HL-60/S4 treated with retinoic acid at 250 ng/mL for 4 days and 3 days (cell line): ENCODE measurements around the gene BANP.
"Not testable (repeated sequence)": the region's sequence is repeated elsewhere in the genome, so short reads cannot be mapped to it uniquely, and the experiment has no call there.

ENCODE experiments used
- in situ Hi-C: fragments of 300-500 bp; cut with MboI; formaldehyde crosslinking; loops from 2 replicates; pipeline ENCODE4 v1.7.0; 2022; ENCODE audit warnings: low sequenced_read_pairs

Gene BANP

DNA sequence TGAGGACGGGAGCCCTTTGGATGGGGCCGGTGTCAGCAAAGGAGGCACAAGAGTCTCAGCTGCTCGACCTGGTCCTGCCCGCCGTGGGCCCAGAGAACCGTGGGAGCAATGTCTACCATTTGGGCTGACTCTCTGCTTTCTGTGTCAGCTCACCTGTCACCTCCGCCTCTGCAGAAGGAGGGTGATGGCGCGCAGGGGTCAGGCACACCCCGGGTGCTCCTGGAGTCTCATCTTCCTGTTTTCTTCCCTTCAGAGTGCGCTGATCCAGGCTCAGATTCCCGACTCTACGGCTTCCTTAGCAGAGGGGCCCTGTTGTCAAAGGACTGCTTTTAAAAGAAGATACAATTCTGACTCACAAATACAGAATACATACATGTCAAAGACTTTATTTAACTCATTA, 167.1 kb downstream of the BANP start:
- in situ Hi-C loops = no loop called here

DNA sequence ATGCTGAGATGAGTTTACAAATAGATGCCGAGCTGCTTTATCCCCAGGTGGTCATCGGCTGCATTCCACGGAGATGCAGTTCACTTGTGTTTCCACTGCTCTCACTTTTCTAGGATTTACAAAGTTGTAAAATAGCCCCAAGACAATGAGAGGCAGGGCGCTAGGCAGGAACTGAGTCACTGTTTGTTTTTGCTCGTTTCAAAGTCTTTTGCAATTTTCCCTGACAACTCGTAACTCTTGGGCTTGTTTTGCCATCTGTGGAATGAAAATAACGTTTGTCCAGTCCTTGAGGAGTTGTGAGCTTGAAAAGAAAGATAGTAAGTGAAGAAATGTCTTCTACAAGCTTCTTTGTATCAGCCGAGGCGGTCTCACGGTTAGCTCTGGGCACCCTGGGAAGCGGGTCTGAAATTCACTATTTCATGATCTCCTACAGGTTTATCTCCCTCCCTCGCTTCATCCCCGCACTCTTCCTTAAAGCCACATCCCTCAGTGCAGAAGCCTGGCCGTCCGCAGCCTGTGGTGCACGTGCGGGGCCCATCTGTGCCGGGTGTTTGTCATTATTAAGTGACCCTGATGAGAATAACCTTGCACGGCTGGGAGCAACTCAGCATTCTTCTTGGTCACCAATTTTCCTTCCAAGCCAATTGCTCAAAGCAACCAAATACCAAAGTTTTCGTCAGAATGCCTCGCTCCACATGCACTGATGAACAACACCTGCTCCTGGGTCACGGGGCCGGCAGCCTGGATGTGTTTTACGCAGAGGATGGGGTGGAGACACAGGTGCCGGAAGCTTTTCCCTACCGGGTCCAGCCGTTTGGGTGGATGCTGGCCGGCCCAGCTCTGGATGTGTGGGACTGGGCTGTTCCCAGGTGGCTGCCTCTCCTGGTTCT, 167.9 kb downstream of the BANP start:
- in situ Hi-C loops = not testable (repeated sequence)

DNA sequence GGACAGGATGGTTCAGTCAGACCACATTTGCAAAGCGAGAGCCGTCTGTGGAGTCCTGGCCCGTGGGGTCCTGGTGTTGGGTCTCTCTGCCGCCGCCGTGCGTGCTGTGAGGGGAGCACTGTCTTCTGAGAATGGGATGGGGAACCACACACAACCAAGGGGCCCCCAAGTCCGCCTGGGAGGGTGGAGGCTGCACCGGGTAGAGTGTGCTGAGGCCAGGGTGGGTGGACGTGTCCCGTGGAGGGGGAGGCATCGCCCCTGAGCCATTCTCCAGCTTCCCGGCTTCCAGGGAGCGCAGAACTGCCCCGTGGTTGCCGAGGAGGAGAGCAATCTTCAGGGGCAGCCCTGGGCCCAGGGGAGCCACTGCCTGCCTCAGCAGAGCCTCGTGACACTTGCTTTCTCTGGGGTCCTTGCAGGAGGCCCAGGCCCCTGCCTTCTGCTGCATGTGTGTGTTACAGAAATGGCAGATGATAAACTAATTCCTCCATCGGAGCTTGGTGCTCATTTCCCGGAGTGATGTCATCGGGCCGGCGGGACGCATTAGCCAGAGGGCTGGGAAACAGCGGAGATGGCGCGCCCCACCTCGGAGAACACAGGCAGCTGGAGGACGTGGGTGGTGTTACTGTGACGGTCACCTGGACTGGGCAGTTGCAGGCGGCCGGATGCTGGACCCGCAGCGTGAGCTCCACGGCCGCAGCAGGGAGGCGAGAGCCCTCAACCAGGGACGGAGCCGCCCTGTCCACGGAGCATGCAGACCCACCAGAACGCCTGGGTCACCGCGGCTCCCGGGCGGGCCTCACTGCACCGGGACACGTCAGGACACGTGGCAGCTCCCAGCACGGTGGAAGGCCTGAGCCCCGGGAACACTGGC, 168.9 kb downstream of the BANP start:
- in situ Hi-C loops = not testable (repeated sequence)

DNA sequence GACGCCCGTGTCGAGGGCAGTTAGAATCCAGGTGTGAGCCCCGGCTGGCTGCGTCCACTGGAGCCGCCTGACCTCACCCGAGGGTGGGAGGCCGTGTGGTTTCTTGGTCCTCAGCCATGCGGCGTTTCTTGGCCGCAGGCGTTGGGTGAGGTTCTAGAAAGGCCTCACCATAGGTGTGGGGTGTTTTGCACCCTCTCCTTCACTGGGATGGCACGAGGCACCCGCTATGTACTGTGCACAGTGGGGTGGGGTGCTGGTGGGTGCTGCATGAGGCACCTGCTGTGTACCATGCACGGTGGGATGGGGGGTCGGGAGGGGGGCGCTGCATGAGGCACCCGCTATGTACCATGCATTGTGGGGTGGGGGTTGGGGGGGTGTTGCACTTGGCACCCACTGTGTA, 169.6 kb downstream of the BANP start:
- in situ Hi-C loops = no loop called here

DNA sequence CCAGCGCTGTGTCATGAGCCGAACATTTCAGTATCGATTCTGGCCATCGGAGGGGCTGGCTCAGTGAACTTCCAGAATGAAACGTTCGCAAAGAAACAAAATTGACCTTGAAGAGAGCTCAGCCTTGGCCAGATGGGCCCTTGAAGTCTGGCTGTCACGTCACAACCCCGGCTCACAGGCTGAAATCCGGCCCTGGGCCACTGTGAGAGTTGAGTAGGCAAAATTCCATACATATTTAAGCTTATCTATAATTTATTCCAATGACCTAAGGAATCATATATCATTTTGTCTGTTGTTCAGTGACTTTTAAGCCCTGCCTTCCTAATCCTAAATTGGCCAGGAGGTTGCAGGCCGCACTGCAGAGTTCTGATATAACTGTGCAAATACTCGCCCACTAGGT, 170.2 kb downstream of the BANP start:
- in situ Hi-C loops = not testable (repeated sequence)

DNA sequence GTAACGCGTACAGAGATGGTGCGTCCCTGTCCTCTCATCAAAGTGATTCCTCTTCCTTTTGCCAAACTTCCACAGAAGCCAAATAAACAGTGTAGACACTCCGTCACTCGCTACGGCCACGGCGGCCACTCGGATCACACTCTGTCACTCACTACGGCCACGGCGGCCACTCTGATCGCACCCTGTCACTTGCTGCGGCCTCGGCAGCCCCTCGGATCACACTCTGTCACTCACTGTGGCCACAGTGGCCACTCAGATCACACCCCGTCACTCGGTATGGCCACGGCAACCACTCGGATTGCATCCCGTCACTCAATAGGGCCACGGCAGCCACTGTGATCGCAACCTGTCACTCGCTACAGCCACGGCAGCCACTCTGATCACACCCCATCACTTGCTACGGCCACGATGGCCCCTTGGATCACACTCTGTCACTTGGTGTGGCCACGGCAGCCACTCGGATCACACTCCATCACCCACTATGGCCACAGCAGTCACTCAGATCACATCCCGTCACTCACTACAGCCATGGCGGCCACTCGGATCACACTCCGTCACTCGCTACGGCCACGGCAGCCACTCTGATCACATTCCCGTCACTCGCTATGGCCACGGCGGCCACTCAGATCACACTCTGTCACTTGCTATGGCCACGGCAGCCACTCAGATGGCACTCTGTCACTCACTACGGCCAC, 170.8 kb downstream of the BANP start:
- in situ Hi-C loops = no loop called here
